Body of pancreas (tissue), 4 donors: ENCODE results near the gene G3BP1. TPM values are rescaled to one million over a fixed set of nuclear protein-coding genes. Genes with fewer than 3 reads are reported as not detected.
A peak's percentile ranks its signal among the peaks of the same experiment; 100 is the strongest.

Experiments
- ATAC-seq: fragments of 150-250 bp; one replicate; pipeline ENCODE4 v1.9.1; 2016
- DNase-seq, 4 donors: peaks; one replicate each; pipeline ENCODE4 v3.0.0-alpha.2; 2019
- H3K27ac ChIP-seq, 4 donors: fragments of 200-600 bp; sonication (generic); 1 replicate in 3 of 4; 2 replicates in 1 of 4; pipeline versions ENCODE4 v1.5.1 to v1.6.1; 2016 to 2019; ENCODE audit warnings: mild to moderate bottlenecking in 1 of 4, mixed read lengths in 1 of 4, moderate library complexity in 1 of 4
- H3K27me3 ChIP-seq, 2 donors: fragments of 200-600 bp; sonication (generic); one replicate each; pipeline ENCODE4 v1.6.0; 2016; ENCODE audit warnings: mild to moderate bottlenecking in 1 of 2
- H3K36me3 ChIP-seq, 2 donors: fragments of 200-600 bp; sonication (generic); replicated peaks in 1 of 2; 2 replicates each; pipeline ENCODE4 v1.5.1; 2016; ENCODE audit warnings: low read depth in 2 of 2; ENCODE audit not compliant: insufficient read depth in 1 of 2
- H3K4me1 ChIP-seq: fragments of 200-600 bp; sonication (generic); one replicate; pipeline ENCODE4 v1.6.0; 2016
- H3K4me3 ChIP-seq, 2 donors: fragments of 200-600 bp; sonication (generic); 1 replicate in 1 of 2; 2 replicates in 1 of 2; pipeline ENCODE4 v1.5.1; 2016 to 2019
- H3K9me3 ChIP-seq, 3 donors: fragments of 200-600 bp; sonication (generic); 1 replicate in 2 of 3; 2 replicates in 1 of 3; pipeline ENCODE4 v1.5.1; 2016
- POLR2A ChIP-seq, 3 donors: fragments of 450-650 bp; IDR thresholded peaks; one replicate each; pipeline ENCODE4 v1.6.1; 2016; ENCODE audit warnings: antibody characterized with exemption in 3 of 3, mild to moderate bottlenecking in 2 of 3
- WGBS, 2 donors: methylation state at CpG; one replicate each; pipeline ENCODE4 v1.1.5; 2017; 5-methylcytosine and 5-hydroxymethylcytosine counted together
- intact Hi-C: fragments of 100-400 bp; cut with DNase I; formaldehyde crosslinking; loops from one replicate; pipeline ENCODE4 v1.15.1; 2023
- total RNA-seq, 2 donors: library from RNA; depleted of rRNA; stranded (reverse); fragments of >200 nt; gene quantifications; one replicate each; pipeline ENCODE4 v1.1.0, GENCODE V29; 2016
- TF ChIP-seq, protein P1 (sequence below), 7 experiments: fragments of 450-650 bp in 4 of 7; fragments of 200-600 bp in 3 of 7; sonication (generic) in 3 of 7; IDR thresholded peaks; one replicate each; pipeline ENCODE4 v1.5.1; 2016 to 2019; ENCODE audit warnings: antibody characterized with exemption in 7 of 7

Gene G3BP1
- total RNA-seq, 2 donors from 2014 or later = 34.6 to 64.3 TPM

DNA sequence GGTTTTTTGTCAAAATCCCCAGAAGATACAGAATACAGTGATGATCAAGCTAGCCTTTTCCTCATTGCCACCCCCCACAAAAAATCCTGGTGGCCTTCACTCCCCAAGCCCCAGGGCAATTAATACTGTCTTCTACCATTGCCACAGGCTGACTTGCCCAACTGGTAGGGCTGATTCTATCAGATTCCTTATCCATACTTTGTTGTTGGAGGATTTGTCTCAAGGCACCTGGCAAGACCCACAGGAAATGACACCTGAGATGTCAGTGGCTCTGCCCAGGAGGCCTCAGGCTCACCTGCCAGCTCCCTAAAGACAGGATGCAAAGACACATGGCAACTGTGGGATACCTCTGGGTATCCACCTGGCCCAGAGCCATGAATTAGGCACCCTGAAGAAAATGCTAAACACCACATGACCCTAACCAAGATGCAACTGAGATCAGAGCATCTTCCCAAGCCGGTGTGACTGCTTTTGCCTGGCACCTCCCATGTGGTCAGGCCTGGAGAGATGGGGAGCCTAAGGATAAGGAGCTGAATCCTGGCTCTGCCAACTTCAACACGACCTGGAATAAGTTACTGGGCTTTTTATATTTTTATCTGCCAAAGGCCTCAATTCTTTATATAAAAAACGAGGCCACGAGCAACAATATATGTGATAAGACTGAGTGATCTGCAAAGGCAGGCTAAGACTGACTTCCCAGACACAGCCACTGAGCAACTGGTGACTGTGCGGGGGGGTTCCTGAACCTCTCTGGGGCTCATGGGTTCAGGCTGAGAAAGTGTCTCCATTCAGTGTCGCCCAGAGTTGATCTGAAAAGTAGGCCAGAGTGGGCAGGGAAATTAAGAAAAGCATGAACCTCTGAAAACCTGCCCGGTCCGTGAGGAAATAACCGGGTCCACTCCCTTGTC is 14.3 kb upstream of the G3BP1 start:
- peak; percentile 5 for ATAC-seq
- 10 to 13% methylated on average over 9 of the region's 9 CpGs for WGBS, 2 donors
- DNase-seq = no peak
- no peaks in the 10 kb centered on the region for H3K27me3 ChIP-seq
- no peaks in the 10 kb centered on the region for H3K9me3 ChIP-seq
- H3K36me3 ChIP-seq = no peaks in the 10 kb centered on the region
- H3K27ac ChIP-seq = peak overlapping the region in 3 of 4 donors; percentile 32 to 75 (median 71)
- peaks cover 33% of the 10 kb centered on the region for H3K4me1 ChIP-seq
- no peak for TF ChIP-seq POLR2A (IDR thresholded peaks at IDR 0.05)
- TF ChIP-seq, protein P1, sequence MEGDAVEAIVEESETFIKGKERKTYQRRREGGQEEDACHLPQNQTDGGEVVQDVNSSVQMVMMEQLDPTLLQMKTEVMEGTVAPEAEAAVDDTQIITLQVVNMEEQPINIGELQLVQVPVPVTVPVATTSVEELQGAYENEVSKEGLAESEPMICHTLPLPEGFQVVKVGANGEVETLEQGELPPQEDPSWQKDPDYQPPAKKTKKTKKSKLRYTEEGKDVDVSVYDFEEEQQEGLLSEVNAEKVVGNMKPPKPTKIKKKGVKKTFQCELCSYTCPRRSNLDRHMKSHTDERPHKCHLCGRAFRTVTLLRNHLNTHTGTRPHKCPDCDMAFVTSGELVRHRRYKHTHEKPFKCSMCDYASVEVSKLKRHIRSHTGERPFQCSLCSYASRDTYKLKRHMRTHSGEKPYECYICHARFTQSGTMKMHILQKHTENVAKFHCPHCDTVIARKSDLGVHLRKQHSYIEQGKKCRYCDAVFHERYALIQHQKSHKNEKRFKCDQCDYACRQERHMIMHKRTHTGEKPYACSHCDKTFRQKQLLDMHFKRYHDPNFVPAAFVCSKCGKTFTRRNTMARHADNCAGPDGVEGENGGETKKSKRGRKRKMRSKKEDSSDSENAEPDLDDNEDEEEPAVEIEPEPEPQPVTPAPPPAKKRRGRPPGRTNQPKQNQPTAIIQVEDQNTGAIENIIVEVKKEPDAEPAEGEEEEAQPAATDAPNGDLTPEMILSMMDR (IDR thresholded peaks at IDR 0.05) = no peak
- intact Hi-C loops = no loop called here
- H3K4me3 ChIP-seq = peak overlapping the region; percentile 51 to 54

DNA sequence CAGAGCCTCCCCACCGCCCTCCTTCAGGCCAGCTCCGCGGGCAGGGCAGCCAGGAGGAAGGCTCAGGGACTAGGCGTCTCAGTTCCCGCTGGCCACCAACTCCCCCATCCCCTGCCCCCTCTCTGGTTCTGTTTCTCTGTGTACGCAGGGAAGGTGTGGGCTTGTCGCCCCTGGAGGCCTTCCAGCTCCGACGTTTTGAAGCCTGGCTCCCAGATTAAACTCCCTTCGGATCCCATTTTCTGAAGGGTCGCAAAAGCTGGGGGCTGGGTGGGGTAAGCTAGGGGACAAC is 13.7 kb upstream of the G3BP1 start:
- Histone ChIP-seq H3K36me3 (no peaks in the 10 kb centered on the region), H3K27me3 (no peaks in the 10 kb centered on the region), H3K4me3 (peak overlapping the region; percentile 51 to 54), H3K9me3 (no peaks in the 10 kb centered on the region), H3K27ac (peak overlapping the region; percentile 0 to 75 (median 52)), H3K4me1 (peaks cover 33% of the 10 kb centered on the region)
- 0% methylated on average over 10 to 11 of the region's 11 CpGs for WGBS, 2 donors
- peak in 2 of 4 donors; percentile 14 to 39 for DNase-seq
- TF ChIP-seq POLR2A (IDR thresholded peaks at IDR 0.05) = no peak
- TF ChIP-seq, protein P1 (IDR thresholded peaks at IDR 0.05) = no peak
- ATAC-seq = peak; percentile 25
- intact Hi-C loops = no loop called here

DNA sequence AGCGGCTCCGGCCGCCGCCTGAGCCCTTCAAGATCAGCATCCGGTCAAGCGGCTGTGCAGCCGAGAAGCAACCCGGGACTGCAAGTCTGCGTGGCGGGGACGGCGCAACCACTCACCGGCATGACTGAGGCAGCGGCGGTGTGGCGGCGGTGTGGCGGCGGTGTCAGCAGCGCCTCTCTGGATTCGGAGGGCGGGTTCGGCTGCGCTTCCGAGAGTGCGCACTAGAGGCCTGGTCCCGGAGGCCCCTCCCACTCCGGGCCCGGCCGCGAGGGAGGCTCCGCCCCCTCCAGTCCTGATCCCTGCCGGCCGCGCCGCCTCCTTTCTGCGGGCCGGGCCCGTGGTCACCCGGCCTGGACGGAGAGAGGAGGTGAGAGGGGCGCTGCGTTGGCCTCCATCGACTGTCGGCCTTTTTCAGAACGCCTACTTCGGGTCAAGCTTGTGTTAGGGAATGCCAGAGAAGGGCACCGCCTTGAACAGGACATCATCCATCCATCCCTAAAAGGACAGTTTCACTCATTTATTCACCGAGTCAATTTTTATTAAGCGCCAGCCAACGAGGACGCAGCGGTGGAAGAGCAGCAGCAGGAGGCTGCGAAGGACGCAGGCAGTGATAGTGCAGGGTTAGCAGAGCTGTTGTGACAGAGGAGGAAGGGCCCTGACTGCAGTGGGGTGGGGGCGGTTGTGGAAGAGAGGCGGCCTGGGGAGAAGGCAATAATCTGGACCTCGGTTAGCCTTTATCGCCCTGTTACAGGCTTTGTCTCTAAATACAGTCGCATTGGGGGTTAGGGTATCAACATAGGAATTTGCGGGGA is 13.1 kb upstream of the G3BP1 start, which contains the start of gene ATOX1:
Gene ATOX1, minus strand, starts transcription at position 202 of the 812 bp plus-strand sequence. Its CDS starts 80 bp downstream, at position 122.
- DNase-seq (peak; percentile 93 to 96 (median 93)), ATAC-seq (peak; percentile 100)
- 7 to 26% methylated on average over 14 to 58 of the region's 61 CpGs for WGBS, 2 donors
- Histone ChIP-seq H3K36me3 (no peaks in the 10 kb centered on the region), H3K27me3 (no peaks in the 10 kb centered on the region), H3K9me3 (no peaks in the 10 kb centered on the region), H3K27ac (peak within 1 kb of the TSS; percentile 52 to 75 (median 68)), H3K4me3 (peak within 1 kb of the TSS; percentile 51 to 54), H3K4me1 (peaks cover 33% of the 10 kb centered on the region)
- intact Hi-C loops = no loop called here
- TF ChIP-seq, protein P1 (IDR thresholded peaks at IDR 0.05) = peak in 6 of 7 experiments; percentile 8 to 61 (median 41)
- TF ChIP-seq POLR2A (IDR thresholded peaks at IDR 0.05) = peak; percentile 84 to 94 (median 91)

DNA sequence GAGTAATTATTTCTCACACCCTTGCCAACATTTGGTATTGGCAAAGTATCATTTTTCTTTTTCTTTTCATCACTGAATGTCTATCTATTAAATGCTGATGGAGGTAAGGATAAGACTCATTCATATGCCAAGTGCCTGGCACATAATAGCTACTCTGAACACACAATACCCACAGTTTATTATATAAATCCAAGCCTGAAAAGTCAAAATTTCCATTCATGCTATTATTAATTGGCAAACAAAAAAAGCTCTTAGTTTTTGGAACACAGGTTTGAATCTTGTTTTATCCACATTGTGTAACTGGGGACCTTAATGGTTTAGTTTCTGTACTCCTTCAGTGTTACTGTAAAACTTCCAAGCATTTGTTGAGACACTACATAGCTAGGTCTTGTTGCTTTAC is 7.0 kb upstream of the G3BP1 start:
- no peaks in the 10 kb centered on the region for H3K36me3 ChIP-seq
- H3K4me3 ChIP-seq = no peak overlapping the region
- no peaks in the 10 kb centered on the region for H3K27me3 ChIP-seq
- TF ChIP-seq POLR2A (IDR thresholded peaks at IDR 0.05) = no peak
- TF ChIP-seq, protein P1 (IDR thresholded peaks at IDR 0.05) = no peak
- ATAC-seq (no peak), DNase-seq (no peak)
- no peaks in the 10 kb centered on the region for H3K4me1 ChIP-seq
- intact Hi-C loops = no loop called here
- no peaks in the 10 kb centered on the region for H3K9me3 ChIP-seq
- H3K27ac ChIP-seq = no peak overlapping the region
